Hematopoietic multipotent progenitor cell treated with erythropoietin and hydrocortisone succinate and interleukin-3 and kit ligand, for 4 days (in vitro differentiated cells): ENCODE data around the gene NAA80.
"Not testable (repeated sequence)": the region's sequence is repeated elsewhere in the genome, so short reads cannot be mapped to it uniquely, and the experiment has no call there.

Source experiments
- DNase-seq: peaks from one replicate; pipeline ENCODE4 v3.0.0-alpha.2; 2015

Gene NAA80

GRCh38 chr3:50268703-50269451 lies 30.3 kb downstream of the NAA80 start, which contains the start of gene SEMA3B:
Gene SEMA3B, plus strand, starts transcription at chr3:50269147. Its CDS starts 94 bp downstream, at chr3:50269241.
- DNase-seq = no peak

- DNase-seq = no peak
Observed at GRCh38 chr3:50268276-50268675, 30.9 kb downstream of the NAA80 start.

- no peak for DNase-seq
Observed at GRCh38 chr3:50267280-50267913, 31.8 kb downstream of the NAA80 start.

- DNase-seq = no peak
Observed at GRCh38 chr3:50266836-50267235, 32.4 kb downstream of the NAA80 start.

- DNase-seq = no peak
Observed at GRCh38 chr3:50266017-50266416, 33.2 kb downstream of the NAA80 start.

GRCh38 chr3:50265571-50265970 lies 33.6 kb downstream of the NAA80 start:
- no peak for DNase-seq

- no peak for DNase-seq
Observed at GRCh38 chr3:50264964-50265485, 34.2 kb downstream of the NAA80 start.

- DNase-seq = no peak
Observed at GRCh38 chr3:50264383-50264963, 34.7 kb downstream of the NAA80 start.

- DNase-seq = no peak
Observed at GRCh38 chr3:50263478-50264382, 35.5 kb downstream of the NAA80 start.

- DNase-seq = no peak
Observed at GRCh38 chr3:50262778-50263177, 36.4 kb downstream of the NAA80 start.

GRCh38 chr3:50262200-50262599 lies 37.0 kb downstream of the NAA80 start:
- not testable (repeated sequence) for DNase-seq

GRCh38 chr3:50261505-50261904 lies 37.7 kb downstream of the NAA80 start:
- no peak for DNase-seq

- no peak for DNase-seq
Observed at GRCh38 chr3:50260942-50261441, 38.2 kb downstream of the NAA80 start.

GRCh38 chr3:50260027-50260941 lies 38.9 kb downstream of the NAA80 start:
- DNase-seq = peak; percentile 92

GRCh38 chr3:50259432-50260026 lies 39.7 kb downstream of the NAA80 start:
- no peak for DNase-seq

GRCh38 chr3:50258979-50259378 lies 40.2 kb downstream of the NAA80 start:
- no peak for DNase-seq

- DNase-seq = no peak
Observed at GRCh38 chr3:50258029-50258680, 41.0 kb downstream of the NAA80 start.

GRCh38 chr3:50256978-50257890 lies 42.0 kb downstream of the NAA80 start:
- peak; percentile 69 for DNase-seq

GRCh38 chr3:50255251-50255615 lies 44.0 kb downstream of the NAA80 start:
- DNase-seq = no peak
